ENCODE results near the gene UBN2. TPM values are rescaled to one million over a fixed set of nuclear protein-coding genes. Genes with fewer than 3 reads are reported as not detected.
A peak's percentile ranks its signal among the peaks of the same experiment; 100 is the strongest.

UBN2 gene
- total RNA-seq, 1 experiment from 2014 or later = 8.9 TPM

GRCh38 chr7:139345042-139345441 is 114.0 kb downstream of the UBN2 start:
- H3K9me3 ChIP-seq (ENCODE audit: low read length) = no peaks in the 10 kb centered on the region
- no peaks in the 10 kb centered on the region for H4K20me1 ChIP-seq (ENCODE audit: insufficient read depth, low read depth, low read length)

GRCh38 chr7:139351027-139351426 is 120.0 kb downstream of the UBN2 start:
- H3K36me3 ChIP-seq (ENCODE audit: insufficient read depth, low read length) = peaks cover 11% of the 10 kb centered on the region; the same call in 1 of the 2 replicates
- H3K9me3 ChIP-seq (ENCODE audit: low read length) = no peaks in the 10 kb centered on the region
- peaks cover 4% of the 10 kb centered on the region; the same call in 1 of the 2 replicates for H3K4me1 ChIP-seq (ENCODE audit: low read length)
- peaks cover 5% of the 10 kb centered on the region; the same call in 1 of the 2 replicates for H3K79me2 ChIP-seq (ENCODE audit: low read length)
- no peaks in the 10 kb centered on the region for H3K9me2 ChIP-seq (replicated peaks; ENCODE audit: insufficient read depth, low read length)
- no peak overlapping the region for H3K4me2 ChIP-seq (ENCODE audit: low read depth, low read length, poor library complexity, severe bottlenecking)
- H4K20me1 ChIP-seq (ENCODE audit: insufficient read depth, low read depth, low read length) = no peaks in the 10 kb centered on the region
- H3K27me3 ChIP-seq (ENCODE audit: low read length) = no peaks in the 10 kb centered on the region
- no peak for DNase-seq
- no peak overlapping the region for H3K4me3 ChIP-seq (ENCODE audit: low read length)
- H3K27ac ChIP-seq (ENCODE audit: low read length) = no peak overlapping the region
- H3K9ac ChIP-seq (ENCODE audit: low read length) = no peak overlapping the region
- no peak overlapping the region for H2AFZ ChIP-seq (ENCODE audit: low read length)

More at GRCh38 chr7:139345042-139345441, 114.0 kb downstream of the UBN2 start:
- H3K36me3 ChIP-seq (ENCODE audit: insufficient read depth, low read length) = peaks cover 20% of the 10 kb centered on the region; the same call in 1 of the 2 replicates
- H3K79me2 ChIP-seq (ENCODE audit: low read length) = peaks cover 31% of the 10 kb centered on the region
- peaks cover 39% of the 10 kb centered on the region for H3K4me1 ChIP-seq (ENCODE audit: low read length)
- H3K27me3 ChIP-seq (ENCODE audit: low read length) = no peaks in the 10 kb centered on the region
- H3K27ac ChIP-seq (ENCODE audit: low read length) = peak overlapping the region; percentile 60
- no peaks in the 10 kb centered on the region for H3K9me2 ChIP-seq (replicated peaks; ENCODE audit: insufficient read depth, low read length)
- H3K4me2 ChIP-seq (ENCODE audit: low read depth, low read length, poor library complexity, severe bottlenecking) = peak overlapping the region; percentile 35
- no peak overlapping the region for H3K4me3 ChIP-seq (ENCODE audit: low read length)
- H3K9ac ChIP-seq (ENCODE audit: low read length) = no peak overlapping the region
- peak; percentile 79 for DNase-seq
- H2AFZ ChIP-seq (ENCODE audit: low read length) = no peak overlapping the region

- Histone ChIP-seq H3K4me3 (ENCODE audit: low read length) (no peak overlapping the region), H4K20me1 (ENCODE audit: insufficient read depth, low read depth, low read length) (no peaks in the 10 kb centered on the region), H3K9me2 (replicated peaks; ENCODE audit: insufficient read depth, low read length) (no peaks in the 10 kb centered on the region), H3K9ac (ENCODE audit: low read length) (no peak overlapping the region), H3K4me2 (ENCODE audit: low read depth, low read length, poor library complexity, severe bottlenecking) (no peak overlapping the region), H3K4me1 (ENCODE audit: low read length) (peaks cover 9% of the 10 kb centered on the region), H3K9me3 (ENCODE audit: low read length) (no peaks in the 10 kb centered on the region), H3K27ac (ENCODE audit: low read length) (no peak overlapping the region), H2AFZ (ENCODE audit: low read length) (no peak overlapping the region), H3K36me3 (ENCODE audit: insufficient read depth, low read length) (no peaks in the 10 kb centered on the region), H3K79me2 (ENCODE audit: low read length) (peaks cover 22% of the 10 kb centered on the region), H3K27me3 (ENCODE audit: low read length) (no peaks in the 10 kb centered on the region)
- DNase-seq = no peak
These were observed 123.7 kb downstream of the UBN2 start for GRCh38 chr7:139354729-139355128.

- Histone ChIP-seq H3K79me2 (ENCODE audit: low read length) (peaks cover 25% of the 10 kb centered on the region), H4K20me1 (ENCODE audit: insufficient read depth, low read depth, low read length) (no peaks in the 10 kb centered on the region), H3K9me2 (replicated peaks; ENCODE audit: insufficient read depth, low read length) (no peaks in the 10 kb centered on the region), H3K9me3 (ENCODE audit: low read length) (no peaks in the 10 kb centered on the region), H3K27ac (ENCODE audit: low read length) (peak overlapping the region; percentile 45; the same call in 1 of the 2 replicates), H3K27me3 (ENCODE audit: low read length) (no peaks in the 10 kb centered on the region), H3K9ac (ENCODE audit: low read length) (no peak overlapping the region), H3K4me3 (ENCODE audit: low read length) (no peak overlapping the region), H3K4me1 (ENCODE audit: low read length) (peaks cover 9% of the 10 kb centered on the region), H3K4me2 (ENCODE audit: low read depth, low read length, poor library complexity, severe bottlenecking) (no peak overlapping the region), H3K36me3 (ENCODE audit: insufficient read depth, low read length) (no peaks in the 10 kb centered on the region), H2AFZ (ENCODE audit: low read length) (no peak overlapping the region)
- DNase-seq = no peak
These were observed 124.3 kb downstream of the UBN2 start for GRCh38 chr7:139355320-139355719.

Small RNA genes within 50 kb of the gene (small RNA-seq; reads per million reads assigned to genes)
- gene AC009220.1 (0.16 reads per million), gene RNU6-206P (not detected)

Other genes with a start within 250 kb of the UBN2 start
- not detected in 2 replicates for gene KIAA1549, start 249.8 kb upstream of the UBN2 start, total RNA-seq (2014; rRNA removed; shearing (Covaris generic); ENCODE audit: low replicate concordance)
- 0.25 TPM in 1 of 2 replicates, not detected in the other for gene ZC3HAV1L, start 195.2 kb upstream of the UBN2 start, total RNA-seq (2014; rRNA removed; shearing (Covaris generic); ENCODE audit: low replicate concordance)
- gene ZC3HAV1, start 121.5 kb upstream of the UBN2 start, total RNA-seq (2014; rRNA removed; shearing (Covaris generic); ENCODE audit: low replicate concordance) = 44.2 and 49.2 TPM in 2 replicates
- 18.0 and 24.7 TPM in 2 replicates for gene FMC1, start 110.1 kb downstream of the UBN2 start, total RNA-seq (2014; rRNA removed; shearing (Covaris generic); ENCODE audit: low replicate concordance)
- gene LUC7L2, start 128.7 kb downstream of the UBN2 start, total RNA-seq (2014; rRNA removed; shearing (Covaris generic); ENCODE audit: low replicate concordance) = 66.2 and 82.0 TPM in 2 replicates

Measured in Karpas-422 (cell line).